ENCODE data around the gene CNTNAP2. TPM values are rescaled to one million over a fixed set of nuclear protein-coding genes. Genes with fewer than 3 reads are reported as not detected.

The CNTNAP2 gene
- total RNA-seq, 1 experiment from 2014 or later, result 64.5 TPM

DNA sequence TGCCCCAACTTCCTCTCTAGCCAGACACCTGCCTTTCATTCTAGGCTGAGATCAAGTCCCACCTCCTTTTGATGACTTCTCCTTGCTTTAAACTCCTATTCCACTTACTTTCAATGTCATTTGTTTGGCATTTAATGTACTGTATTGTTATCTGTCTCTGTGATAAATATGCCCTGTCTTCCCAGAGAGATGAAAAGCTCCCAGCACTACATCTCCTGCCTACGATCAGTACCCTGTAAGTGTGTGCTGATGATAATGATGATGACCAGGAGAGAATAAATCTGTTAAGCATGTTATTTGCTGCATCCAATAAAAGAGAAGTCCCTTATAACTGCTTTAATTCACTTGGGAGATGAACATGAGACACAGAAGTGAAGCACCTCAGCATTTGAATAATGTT lies 2106.6 kb downstream of the CNTNAP2 start:
- Histone ChIP-seq H3K23ac (ENCODE audit: insufficient read length, low read depth, low read length) (no peak overlapping the region), H2AFZ (ENCODE audit: low read length) (no peak overlapping the region), H3K79me2 (ENCODE audit: insufficient read depth, low read length) (no peaks in the 10 kb centered on the region), H3K27ac (ENCODE audit: insufficient read length, low read depth, low read length) (no peak overlapping the region), H3T11ph (ENCODE audit: low read length) (no peak overlapping the region), H4K5ac (ENCODE audit: insufficient read length, low read depth, low read length) (no peak overlapping the region), H3K18ac (ENCODE audit: insufficient read length, low read depth, low read length) (no peak overlapping the region), H3K4me1 (ENCODE audit: insufficient read depth, low read length) (no peaks in the 10 kb centered on the region), H2BK5ac (ENCODE audit: insufficient read length, low read length) (no peak overlapping the region), H2BK20ac (ENCODE audit: low read depth, low read length, poor library complexity, severe bottlenecking) (no peak overlapping the region), H2BK12ac (ENCODE audit: insufficient read length, low read depth, low read length) (no peak overlapping the region), H3K9ac (ENCODE audit: extremely low read depth, insufficient read length, low read length) (no peak overlapping the region), H3K14ac (ENCODE audit: insufficient read depth, low read length) (no peak overlapping the region), H3K4ac (ENCODE audit: low read depth, low read length) (no peak overlapping the region), H2BK120ac (ENCODE audit: low read depth, low read length, poor library complexity, severe bottlenecking) (no peak overlapping the region), H3K56ac (ENCODE audit: insufficient read length, low read depth, low read length) (no peak overlapping the region), H3K23me2 (ENCODE audit: insufficient read length, low read depth, low read length, poor library complexity, severe bottlenecking) (no peaks in the 10 kb centered on the region), H4K91ac (ENCODE audit: insufficient read length, low read depth, low read length) (no peak overlapping the region), H4K8ac (replicated peaks; ENCODE audit: insufficient read length, low read depth, low read length) (no peak overlapping the region), H4K20me1 (ENCODE audit: control insufficient read depth, insufficient read depth, insufficient read length) (no peaks in the 10 kb centered on the region), H3K9me3 (ENCODE audit: control insufficient read depth, low read depth, low read length) (no peaks in the 10 kb centered on the region), H3K79me1 (ENCODE audit: insufficient read depth, low read depth, low read length, poor library complexity, severe bottlenecking) (no peaks in the 10 kb centered on the region), H3K27me3 (ENCODE audit: insufficient read depth, low read length) (no peaks in the 10 kb centered on the region), H2AK5ac (ENCODE audit: insufficient read length, low read length) (no peak overlapping the region), H3K4me2 (ENCODE audit: insufficient read depth, insufficient read length, low read length) (no peak overlapping the region), H2BK15ac (ENCODE audit: low read depth, low read length) (no peak overlapping the region)
- Mint-ChIP-seq H3K27ac (no peak overlapping the region; a peak in 1 of 7 replicates), H3K4me3 (no peak overlapping the region), H3K9me3 (peaks cover 0 to 6% of the 10 kb centered on the region in 2 experiments; a peak in 3 of 5 replicates), H3K36me3 (ENCODE audit: insufficient read depth in 1 of 3, low read depth in 3 of 3) (no peaks in the 10 kb centered on the region; a peak in 1 of 7 replicates), H3K27me3 (ENCODE audit: low read depth) (no peaks in the 10 kb centered on the region; the same call in 1 of the 2 replicates), H3K4me1 (peaks cover 7 to 8% of the 10 kb centered on the region in 2 experiments)
- DNase-seq, result no peak
- TF ChIP-seq CTCF (conservative IDR thresholded peaks at IDR 0.05), result no peak
- WGBS (ENCODE audit: extremely low coverage, insufficient read length, low lambda C conversion rate), result no CpG with 5 or more reads among the region's 1 CpG
